Activated T-cell treated with anti-CD3 and anti-CD28 coated beads for 4 hours (primary cell): ENCODE measurements around the gene TF.

Experiments
- DNase-seq: peaks from one replicate; pipeline ENCODE4 v3.0.0-alpha.2; 2020

The TF gene

DNA sequence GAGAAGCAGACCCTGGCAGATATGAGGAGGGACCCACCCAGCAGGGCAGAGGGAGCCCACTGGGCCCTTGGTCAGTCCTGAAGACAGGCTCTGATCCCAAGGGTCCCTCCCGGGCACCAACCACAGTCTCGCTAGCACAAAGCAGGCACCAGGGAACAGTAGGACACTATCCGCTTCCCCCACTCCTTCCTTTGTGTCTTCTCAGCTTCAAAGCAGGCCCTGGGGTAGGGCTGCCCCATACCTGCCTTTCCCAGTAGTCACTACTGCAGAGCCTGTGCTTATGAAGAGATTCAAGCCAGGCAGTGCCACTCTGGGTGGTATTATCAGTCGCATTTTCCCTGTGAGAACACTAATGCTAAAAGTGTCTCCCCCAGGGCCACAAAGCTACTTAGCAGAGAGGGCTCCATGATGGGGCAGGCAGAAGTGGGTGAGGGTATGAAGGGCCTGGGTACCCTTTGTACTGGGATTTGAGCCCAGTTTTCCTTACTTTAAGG is 92.2 kb downstream of the TF start:
- DNase-seq, result no peak

- DNase-seq, result no peak
Observed at GRCh38 chr3:133838916-133839800, 93.0 kb downstream of the TF start.

DNA sequence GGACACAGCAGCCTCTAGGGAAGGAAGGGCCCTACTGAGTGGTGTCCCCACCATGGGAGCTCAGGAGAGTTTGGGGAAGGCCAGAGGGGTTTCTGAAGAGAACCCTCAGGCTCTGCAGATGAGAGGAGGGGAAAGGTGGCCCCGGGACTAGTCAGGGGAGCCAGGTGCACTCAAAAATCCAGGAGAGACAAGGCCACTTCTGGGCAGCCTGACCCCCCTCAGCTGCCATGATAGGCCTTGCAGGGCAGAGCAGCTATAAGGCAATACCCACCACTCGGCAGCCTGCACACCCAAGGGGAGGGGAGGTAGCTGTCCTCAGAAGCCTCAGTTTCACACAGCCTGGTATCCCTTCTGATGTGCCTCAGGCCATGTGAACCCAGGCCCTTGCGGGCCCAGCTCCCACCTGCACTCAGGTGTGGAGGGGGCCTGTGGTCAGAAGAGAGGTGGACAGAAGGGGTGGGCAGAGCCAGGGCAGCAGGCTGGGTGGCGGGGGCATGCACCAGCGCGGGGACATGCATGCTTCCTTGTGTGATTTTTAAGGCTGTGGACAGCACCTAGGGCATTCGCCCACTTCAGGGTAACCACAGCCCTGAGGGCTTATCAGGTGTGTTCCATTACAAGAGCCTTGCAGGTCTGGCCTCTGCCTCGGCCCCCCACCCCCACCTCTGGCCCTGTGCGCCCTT is 94.0 kb downstream of the TF start:
- DNase-seq, result no peak

GRCh38 chr3:133840767-133841166 is 94.6 kb downstream of the TF start:
- no peak for DNase-seq

DNA sequence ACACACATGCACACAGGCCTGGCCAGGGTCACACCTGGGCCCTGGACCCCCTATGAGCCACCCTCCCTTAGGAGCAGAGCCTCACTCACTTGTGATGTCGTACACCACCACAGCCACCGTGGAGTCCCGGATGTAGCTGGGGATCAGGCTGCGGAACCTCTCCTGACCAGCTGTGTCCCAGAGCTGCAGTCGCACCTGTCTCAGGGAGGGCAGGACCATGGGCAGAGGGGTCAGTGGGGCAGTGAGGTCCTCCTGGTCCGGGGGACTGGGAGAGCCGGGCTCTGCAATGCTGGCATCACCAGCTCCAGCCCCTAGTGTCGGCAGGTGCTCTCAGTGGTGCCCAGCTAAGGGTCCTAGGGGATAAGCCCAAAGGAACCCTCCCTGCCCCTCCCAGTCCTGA is 95.0 kb downstream of the TF start:
- DNase-seq, result no peak

DNA sequence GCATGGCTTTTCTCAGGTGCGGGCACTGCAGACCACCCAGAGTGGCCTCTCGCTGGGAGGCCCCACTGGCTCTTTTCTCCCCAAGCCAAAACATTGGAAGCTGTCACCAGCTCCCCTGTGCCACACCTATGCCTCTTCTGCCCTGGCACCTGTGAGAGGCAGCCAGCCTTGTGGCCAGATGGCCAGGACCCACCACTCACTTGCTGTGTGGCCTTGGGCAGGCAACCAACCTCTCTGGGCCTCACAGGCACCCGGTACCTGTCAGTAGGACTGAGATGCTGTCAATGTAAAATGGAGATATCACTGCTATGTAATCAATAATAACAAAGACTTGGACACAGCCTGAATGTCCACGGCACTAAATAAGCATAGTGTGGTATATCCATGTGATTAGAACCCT is 96.0 kb downstream of the TF start:
- DNase-seq, result no peak

DNA sequence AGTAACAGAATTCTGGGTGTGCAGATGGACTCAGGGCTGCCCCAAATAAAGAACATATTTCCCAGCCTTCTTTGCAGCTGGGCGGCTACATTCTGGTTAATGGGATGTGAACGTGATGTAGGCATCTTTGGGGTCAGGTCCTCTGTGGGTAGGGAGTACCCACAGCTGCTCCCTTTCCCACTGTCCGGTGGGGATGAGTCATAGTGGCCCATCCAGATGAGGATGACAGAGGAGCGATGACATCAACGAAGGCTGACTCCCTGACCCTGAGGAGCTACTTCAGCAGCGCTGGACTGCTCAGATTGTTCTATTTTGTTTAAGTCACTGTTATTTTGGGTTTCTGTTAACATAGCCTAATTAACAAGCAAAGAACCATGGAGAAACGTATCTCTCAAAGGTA is 97.4 kb downstream of the TF start:
- DNase-seq, result no peak

GRCh38 chr3:133845127-133845526 is 98.9 kb downstream of the TF start:
- DNase-seq, result no peak
